GM13976 (cell line): ENCODE measurements around the gene CKB.
A peak's percentile ranks its signal among the peaks of the same experiment; 100 is the strongest.
"Not testable (repeated sequence)": the region's sequence is repeated elsewhere in the genome, so short reads cannot be mapped to it uniquely, and the experiment has no call there.

Experiments used
- DNase-seq: peaks from one replicate; pipeline ENCODE4 v3.0.0; 2012; ENCODE audit warnings: low spot score
- in situ Hi-C: fragments of 300-500 bp; cut with MboI; formaldehyde crosslinking; loops from one replicate; pipeline ENCODE4 v1.12.0; 2022; ENCODE audit warnings: low sequenced_read_pairs, mixed read lengths, inconsistent platforms; ENCODE audit not compliant: unreplicated experiment
- TF ChIP-seq, protein P1 (sequence below): IDR thresholded peaks from 2 replicates; pipeline ENCODE4 v1.5.1; 2012; ENCODE audit warnings: borderline replicate concordance, mild to moderate bottlenecking; ENCODE audit not compliant: insufficient read depth; ENCODE audit errors: extremely low read depth, missing control alignments, control extremely low read depth

Gene CKB

DNA sequence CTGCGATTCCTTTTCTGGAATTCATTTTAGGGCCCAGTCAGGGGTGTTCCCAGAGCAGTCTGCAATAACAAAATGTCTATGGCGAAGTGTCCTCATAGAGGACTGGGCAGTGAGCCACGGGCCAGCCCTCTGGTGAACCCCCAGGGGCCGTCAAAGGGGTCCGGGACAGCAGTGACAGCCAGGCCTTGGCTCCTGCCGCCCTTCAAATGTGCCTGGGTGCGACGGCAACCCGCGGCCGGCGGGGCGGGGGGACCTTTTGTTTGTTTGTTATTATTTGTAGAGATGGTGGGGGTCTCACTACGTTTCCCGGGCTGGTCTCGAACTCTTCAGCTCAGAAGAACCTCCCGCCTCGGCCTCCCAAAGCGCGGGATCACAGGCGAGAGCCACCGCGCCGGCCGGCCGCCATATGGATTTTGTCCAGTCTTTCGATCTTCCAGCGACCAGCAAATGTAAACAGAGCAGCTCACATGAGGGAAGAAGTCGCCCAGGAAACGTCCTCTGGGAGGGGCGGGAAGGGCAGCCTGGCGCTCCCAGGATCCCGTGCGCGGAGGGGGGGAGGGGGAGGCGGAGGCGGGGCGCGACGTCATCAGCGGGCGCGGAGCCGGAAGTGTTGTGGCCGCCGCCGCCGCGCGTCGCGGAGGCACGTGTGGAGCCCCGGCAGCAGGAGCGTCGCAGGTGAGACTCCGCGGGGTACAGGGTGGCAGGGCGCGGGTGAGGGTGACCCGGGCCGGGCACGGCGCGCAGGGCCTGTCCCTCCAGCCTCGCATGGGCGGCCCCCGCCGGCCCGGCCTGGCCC is 6.2 kb upstream of the CKB start, which contains the start of gene TRMT61A:
Gene TRMT61A (plus strand): TSS at position 610 of the 796 bp plus-strand sequence. CDS start 783 bp downstream, outside the sequence.
- DNase-seq = peak; percentile 97
- TF ChIP-seq, protein P1, sequence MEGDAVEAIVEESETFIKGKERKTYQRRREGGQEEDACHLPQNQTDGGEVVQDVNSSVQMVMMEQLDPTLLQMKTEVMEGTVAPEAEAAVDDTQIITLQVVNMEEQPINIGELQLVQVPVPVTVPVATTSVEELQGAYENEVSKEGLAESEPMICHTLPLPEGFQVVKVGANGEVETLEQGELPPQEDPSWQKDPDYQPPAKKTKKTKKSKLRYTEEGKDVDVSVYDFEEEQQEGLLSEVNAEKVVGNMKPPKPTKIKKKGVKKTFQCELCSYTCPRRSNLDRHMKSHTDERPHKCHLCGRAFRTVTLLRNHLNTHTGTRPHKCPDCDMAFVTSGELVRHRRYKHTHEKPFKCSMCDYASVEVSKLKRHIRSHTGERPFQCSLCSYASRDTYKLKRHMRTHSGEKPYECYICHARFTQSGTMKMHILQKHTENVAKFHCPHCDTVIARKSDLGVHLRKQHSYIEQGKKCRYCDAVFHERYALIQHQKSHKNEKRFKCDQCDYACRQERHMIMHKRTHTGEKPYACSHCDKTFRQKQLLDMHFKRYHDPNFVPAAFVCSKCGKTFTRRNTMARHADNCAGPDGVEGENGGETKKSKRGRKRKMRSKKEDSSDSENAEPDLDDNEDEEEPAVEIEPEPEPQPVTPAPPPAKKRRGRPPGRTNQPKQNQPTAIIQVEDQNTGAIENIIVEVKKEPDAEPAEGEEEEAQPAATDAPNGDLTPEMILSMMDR = no peak
- in situ Hi-C loops = no loop called here

DNA sequence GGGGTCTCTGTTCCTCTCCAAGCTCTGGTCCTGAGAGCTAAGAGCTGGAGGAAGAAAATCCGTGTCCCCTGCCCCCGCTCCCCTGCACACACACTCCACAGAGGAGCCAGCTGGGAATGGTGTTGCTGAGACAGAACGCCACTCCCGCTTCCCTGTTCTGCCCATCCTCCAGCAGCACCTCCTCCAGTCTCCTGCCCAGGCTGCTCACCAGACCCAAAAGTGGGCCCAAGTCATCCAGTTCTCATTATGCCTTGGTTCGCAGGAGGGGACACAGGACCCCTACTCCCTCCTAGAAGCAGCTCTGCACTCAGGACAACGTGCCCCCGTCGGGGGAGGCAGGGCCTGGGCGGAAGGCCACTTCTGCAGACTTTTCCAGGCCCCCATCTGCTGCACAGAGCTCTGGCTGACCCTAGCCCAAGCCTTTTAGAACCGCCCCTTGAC is 5.5 kb upstream of the CKB start:
- in situ Hi-C loops = no loop called here
- no peak for DNase-seq
- TF ChIP-seq, protein P1 = no peak

DNA sequence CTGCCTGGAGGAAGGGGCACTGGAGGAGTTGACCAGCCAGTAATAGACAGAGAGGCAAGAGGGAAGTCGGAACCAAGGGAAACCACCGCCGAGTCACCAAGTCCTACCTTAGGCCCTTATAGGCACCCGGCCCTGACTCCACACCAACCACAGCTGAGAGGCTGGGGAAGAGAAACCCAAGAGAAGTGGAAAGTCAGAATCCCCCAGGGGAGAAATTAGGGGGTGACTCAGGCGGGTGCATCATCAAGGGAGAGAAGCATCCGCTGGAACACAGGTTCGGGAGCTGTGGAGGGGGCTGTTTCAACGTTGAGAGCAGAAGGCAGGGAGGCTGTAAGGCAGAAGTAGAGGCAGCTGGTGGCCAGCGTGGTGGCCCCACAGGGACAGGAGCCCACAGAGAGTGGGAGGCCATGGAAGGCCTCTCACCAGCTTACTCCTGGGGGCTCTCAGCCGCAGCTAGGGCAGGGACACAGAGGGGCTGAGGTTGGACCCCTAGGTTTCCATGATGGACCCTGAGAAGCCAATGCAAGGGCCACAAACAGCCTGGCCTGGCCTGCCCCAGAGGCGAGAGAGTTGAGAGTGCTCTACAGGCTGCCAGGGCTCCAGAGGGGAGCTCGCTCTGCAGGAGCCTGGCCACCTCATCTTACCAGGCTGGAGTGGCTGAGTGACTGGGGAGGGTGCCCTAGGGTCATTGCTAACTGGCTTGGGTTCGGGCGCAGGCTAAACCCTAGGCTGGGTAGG is 4.9 kb upstream of the CKB start:
- TF ChIP-seq, protein P1 = no peak
- in situ Hi-C loops = no loop called here
- DNase-seq = peak; percentile 82

DNA sequence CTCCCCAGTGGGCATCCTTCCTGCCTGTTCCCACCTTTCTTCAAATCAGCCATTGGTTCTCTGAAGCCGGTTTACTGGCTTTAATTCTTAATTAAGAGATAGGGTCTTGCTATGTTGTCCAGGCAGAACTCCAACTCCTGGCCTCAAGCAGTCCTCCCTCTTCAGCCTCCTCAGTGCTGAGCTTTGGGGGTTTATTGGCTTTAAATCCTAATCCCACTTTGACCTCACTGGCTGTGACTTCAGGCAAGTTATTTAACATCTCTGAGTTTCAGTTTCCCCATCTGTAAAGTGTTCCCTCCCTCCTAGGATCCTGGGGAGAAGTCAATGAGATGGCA is 4.3 kb upstream of the CKB start:
- no peak for DNase-seq
- TF ChIP-seq, protein P1 = no peak
- in situ Hi-C loops = no loop called here

DNA sequence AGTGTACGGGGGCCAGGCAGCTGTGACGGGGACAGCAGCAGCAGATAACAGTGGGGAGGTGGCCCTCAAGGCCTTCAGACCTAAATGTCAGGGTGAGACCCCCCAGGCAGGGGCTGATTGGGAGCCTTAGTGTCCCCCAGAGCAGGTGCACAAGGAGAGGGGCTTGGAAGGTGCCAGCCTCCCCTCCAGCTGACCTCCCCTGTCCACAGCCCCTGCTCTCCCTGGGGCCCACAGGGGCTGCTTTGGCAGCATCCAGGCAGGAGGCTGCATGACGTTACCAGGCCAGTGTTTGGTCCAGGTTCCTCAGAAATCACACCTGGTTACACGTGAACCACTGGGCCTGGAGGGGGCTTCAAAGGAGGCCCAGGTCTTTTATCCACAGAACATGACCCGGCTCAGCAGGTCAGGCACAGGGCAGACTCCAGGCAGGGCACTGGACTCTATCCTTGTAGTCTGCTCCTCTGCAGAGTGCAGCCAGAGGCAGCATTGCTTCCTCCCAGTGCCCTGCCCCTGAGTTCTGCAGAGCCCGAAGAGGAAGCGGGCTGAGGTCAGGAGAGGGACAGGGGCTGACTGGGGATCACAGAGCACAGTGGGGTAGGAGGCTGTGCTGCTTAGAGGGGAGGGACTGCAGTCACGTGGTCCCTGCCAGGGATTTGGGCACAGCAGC is 3.8 kb upstream of the CKB start:
- TF ChIP-seq, protein P1 = no peak
- in situ Hi-C loops = no loop called here

DNA sequence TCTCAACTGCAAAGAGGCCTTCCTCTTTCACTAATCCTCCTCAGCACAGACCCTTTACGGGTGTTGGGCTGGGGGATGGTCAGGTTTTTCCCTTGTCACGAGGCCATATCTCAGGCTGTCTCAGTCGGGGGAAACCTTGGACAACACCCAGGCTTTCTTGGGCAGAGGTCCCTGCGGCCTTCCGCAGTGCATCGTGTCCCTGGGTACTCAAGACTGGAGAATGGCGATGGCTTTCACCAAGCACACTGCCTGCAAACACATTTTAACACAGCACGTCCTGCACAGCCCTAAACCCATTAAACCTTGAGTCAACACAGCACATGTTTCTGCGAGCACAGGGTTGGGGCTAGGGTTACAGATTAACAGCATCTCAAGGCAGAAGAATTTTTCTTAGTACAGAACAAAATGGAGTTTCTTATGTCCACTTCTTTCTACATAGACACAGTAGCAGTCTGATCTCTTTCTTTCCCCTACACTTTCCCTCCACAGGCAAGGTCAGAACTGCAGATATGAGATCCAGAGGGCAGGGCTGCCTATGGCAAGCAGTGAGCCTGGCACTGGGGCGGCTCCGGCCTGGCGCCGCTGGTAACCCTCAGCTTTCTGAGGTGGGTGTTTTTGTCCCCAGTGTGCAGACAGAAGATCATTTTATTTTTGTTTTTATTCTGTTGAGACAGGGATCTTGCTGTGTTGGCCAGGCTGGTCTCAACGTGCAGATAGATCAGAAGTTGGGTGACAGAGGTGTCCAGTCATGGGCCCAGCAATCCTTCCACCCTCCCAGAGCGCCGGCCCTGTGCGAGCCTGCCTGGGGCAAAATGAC is 3.0 kb upstream of the CKB start:
- DNase-seq, in situ Hi-C loops: not testable (repeated sequence)

More for the DNA sequence above, 3.8 kb upstream of the CKB start:
- no peak for DNase-seq
